H1 (cell line): ENCODE results near the gene MAPK8IP3. TPM values are rescaled to one million over a fixed set of nuclear protein-coding genes. Genes with fewer than 3 reads are reported as not detected.

Experiments used
- CBX5 ChIP-seq: fragments of 300-800, 300-1000 bp; sonication (generic); IDR thresholded peaks from 2 replicates; pipeline ENCODE4 v1.7.1; 2016; ENCODE audit warnings: antibody characterized with exemption, low read length, low read depth
- CTBP2 ChIP-seq: IDR thresholded peaks from 2 replicates; pipeline ENCODE4 v1.7.0; 2011; ENCODE audit warnings: borderline replicate concordance, mild to moderate bottlenecking, moderate library complexity, mixed read lengths, low read length; ENCODE audit not compliant: insufficient read depth, insufficient read length
- KDM5A ChIP-seq: fragments of 200-600 bp; IDR thresholded peaks from 2 replicates; pipeline ENCODE4 v1.7.1; 2012; ENCODE audit warnings: mild to moderate bottlenecking, low read length, inconsistent platforms, mixed read lengths
- NRF1 ChIP-seq: IDR thresholded peaks from 2 replicates; pipeline ENCODE4 v1.6.1; 2011; ENCODE audit warnings: mild to moderate bottlenecking, low read depth, low read length, improper control_type of control experiment
- POLR2A ChIP-seq, 2 experiments: IDR thresholded peaks; 1 replicate in 1 of 2; 2 replicates in 1 of 2; pipeline ENCODE4 v1.6.1; 2011; ENCODE audit warnings: low read depth in 2 of 2, low read length in 2 of 2, mild to moderate bottlenecking in 2 of 2; ENCODE audit errors: control extremely low read depth in 1 of 2
- SP2 ChIP-seq: IDR thresholded peaks from 2 replicates; pipeline ENCODE4 v1.6.1; 2012; ENCODE audit warnings: mild to moderate bottlenecking, low read length, inconsistent platforms
- polyA plus RNA-seq, 7 experiments: library from polyadenylated mRNA; depleted of rRNA in 3 of 7; stranded (reverse) in 5 of 7; unstranded in 2 of 7; fragments of >200 nt in 5 of 7; fragments of 200-250 nt in 2 of 7; gene quantifications; 1 replicate in 5 of 7; 2 replicates in 1 of 7; 4 replicates in 1 of 7; pipeline versions ENCODE4 v1.2.1 to v1.2.3, GENCODE V29; 2011 to 2013; ENCODE audit warnings: missing spikeins in 2 of 7, mixed read lengths in 2 of 7
- total RNA-seq: library from RNA; stranded (reverse); fragmentation: NEBNext Ultra II Directional; extraction: Animal tissue kit (Norgen Biotek cat#: 25700); gene quantifications from 2 replicates; pipeline ENCODE4 v1.2.1, GENCODE V29; 2021

MAPK8IP3 gene
- total and polyA plus RNA-seq, 2 of the 8 experiments (the other 6 are each of a cell fraction or from before 2014, with no cell fraction given), result 16.9 to 43.4 TPM

DNA sequence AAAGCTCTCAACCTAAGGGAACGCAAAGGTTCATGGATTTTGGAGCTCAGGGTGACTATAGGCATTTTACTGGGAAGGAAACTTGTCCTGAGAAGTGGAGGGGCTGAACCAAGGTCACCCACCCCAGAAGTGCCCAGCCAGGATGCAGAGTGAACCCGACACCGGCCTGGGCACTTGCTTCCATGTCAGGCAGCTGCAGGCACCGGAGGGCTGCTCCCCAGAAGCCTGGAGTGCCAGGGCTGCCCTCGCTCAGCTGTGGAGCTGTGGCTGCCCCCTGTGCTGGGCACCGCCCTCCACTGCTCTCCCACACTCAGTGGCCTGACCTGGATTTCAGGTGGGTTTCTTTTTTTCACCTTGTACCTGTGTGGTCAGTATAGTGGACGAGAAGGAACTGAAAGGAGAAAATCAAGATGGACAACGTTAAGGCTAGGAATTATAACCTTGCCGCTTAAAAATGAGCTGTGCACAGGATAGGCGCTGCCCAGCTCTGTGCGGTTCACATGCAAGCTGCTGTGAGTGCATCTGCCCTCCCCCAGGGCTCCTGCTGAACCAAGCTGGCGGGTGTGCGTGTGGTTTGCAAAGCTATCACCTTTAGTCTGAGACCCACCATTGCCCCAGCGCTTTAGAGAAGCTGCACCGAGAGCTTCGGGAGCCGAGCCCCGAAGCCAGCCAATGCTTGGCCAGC, 2.2 kb downstream of the MAPK8IP3 start (continued):
- TF ChIP-seq CTBP2 (no peak), NRF1 (no peak), KDM5A (no peak), SP2 (no peak), CBX5 (no peak), POLR2A (IDR thresholded peaks at IDR 0.05; ENCODE audit: control extremely low read depth in 1 of 2, low read depth in 2 of 2, low read length in 2 of 2) (no peak)
